CD1c-positive myeloid dendritic cell (primary cell): ENCODE data around the gene TSKU.

Experiments used
- DNase-seq: peaks from one replicate; pipeline ENCODE4 v3.0.0-alpha.2; 2016; ENCODE audit errors: extremely low spot score

TSKU gene

GRCh38 chr11:76770642-76771445 is 12.3 kb upstream of the TSKU start:
- DNase-seq, result no peak

GRCh38 chr11:76771446-76772099 is 11.6 kb upstream of the TSKU start:
- no peak for DNase-seq

GRCh38 chr11:76772100-76772782 is 10.9 kb upstream of the TSKU start:
- DNase-seq, result no peak

- DNase-seq, result no peak
These were observed 10.4 kb upstream of the TSKU start for GRCh38 chr11:76772783-76773106.

- no peak for DNase-seq
These were observed 9.2 kb upstream of the TSKU start for GRCh38 chr11:76773921-76774361.

- DNase-seq, result no peak
These were observed 6.7 kb upstream of the TSKU start for GRCh38 chr11:76776472-76776871.

- DNase-seq, result no peak
These were observed 5.9 kb upstream of the TSKU start for GRCh38 chr11:76777305-76777704.

- no peak for DNase-seq
These were observed 5.3 kb upstream of the TSKU start for GRCh38 chr11:76777876-76778275.

GRCh38 chr11:76778874-76779273 is 4.3 kb upstream of the TSKU start:
- no peak for DNase-seq

- DNase-seq, result no peak
These were observed 1.9 kb upstream of the TSKU start for GRCh38 chr11:76781046-76781801.

GRCh38 chr11:76781807-76782530 is 1.2 kb upstream of the TSKU start:
- no peak for DNase-seq

GRCh38 chr11:76782531-76783293 is 444 bp upstream of the TSKU start:
- DNase-seq, result peak; percentile 48

- peak; percentile 27 for DNase-seq
These were observed 999 bp downstream of the TSKU start for GRCh38 chr11:76783896-76784813.

GRCh38 chr11:76785513-76785912 is 2.4 kb downstream of the TSKU start:
- no peak for DNase-seq

GRCh38 chr11:76786016-76786415 is 2.9 kb downstream of the TSKU start:
- no peak for DNase-seq

GRCh38 chr11:76786441-76787014 is 3.4 kb downstream of the TSKU start:
- DNase-seq, result no peak

- no peak for DNase-seq
These were observed 4.1 kb downstream of the TSKU start for GRCh38 chr11:76787271-76787670.

- DNase-seq, result no peak
These were observed 4.9 kb downstream of the TSKU start for GRCh38 chr11:76787911-76788596.
